ENCODE data around the gene GPR18. TPM values are rescaled to one million over a fixed set of nuclear protein-coding genes. Genes with fewer than 3 reads are reported as not detected.

The GPR18 gene
- total and polyA plus RNA-seq, 3 donors from 2014 or later, result 8.5 to 18.0 (median 16.6) TPM

- no peak overlapping the region for H3K4me3 ChIP-seq
- H3K27ac ChIP-seq, result no peak overlapping the region
- intact Hi-C loops (cut with DNase I; ENCODE audit: low total_unique reads), result no loop called here
- H3K27me3 ChIP-seq, result no peaks in the 10 kb centered on the region
- no peak for TF ChIP-seq CTCF (IDR thresholded peaks at IDR 0.05)
- no peak for TF ChIP-seq POLR2A (IDR thresholded peaks at IDR 0.05)
- H3K9me3 ChIP-seq, result no peaks in the 10 kb centered on the region
- 57 to 59% methylated on average over 4 of the region's 4 CpGs for WGBS, 2 donors
- no peak for DNase-seq
- H3K4me1 ChIP-seq, result peaks cover 5% of the 10 kb centered on the region
- no peaks in the 10 kb centered on the region for H3K36me3 ChIP-seq (ENCODE audit: low read depth, missing control alignments)
These were observed 33.1 kb downstream of the GPR18 start for GRCh38 chr13:99225078-99225477.

GRCh38 chr13:99224021-99224420 is 34.2 kb downstream of the GPR18 start:
- Histone ChIP-seq H3K9me3 (no peaks in the 10 kb centered on the region), H3K4me1 (peaks cover 3% of the 10 kb centered on the region), H3K4me3 (no peak overlapping the region), H3K36me3 (ENCODE audit: low read depth, missing control alignments) (no peaks in the 10 kb centered on the region), H3K27me3 (no peaks in the 10 kb centered on the region), H3K27ac (no peak overlapping the region)
- no peak for DNase-seq
- intact Hi-C loops (cut with DNase I; ENCODE audit: low total_unique reads), result no loop called here
- TF ChIP-seq CTCF (IDR thresholded peaks at IDR 0.05), result no peak
- TF ChIP-seq POLR2A (IDR thresholded peaks at IDR 0.05), result no peak
- WGBS, 2 donors, result 73 to 80% methylated on average over 2 of the region's 2 CpGs

GRCh38 chr13:99223587-99223986 is 34.6 kb downstream of the GPR18 start:
- intact Hi-C loops (cut with DNase I; ENCODE audit: low total_unique reads), result no loop called here
- Histone ChIP-seq H3K9me3 (no peaks in the 10 kb centered on the region), H3K4me3 (no peak overlapping the region), H3K27me3 (no peaks in the 10 kb centered on the region), H3K27ac (no peak overlapping the region), H3K36me3 (ENCODE audit: low read depth, missing control alignments) (no peaks in the 10 kb centered on the region), H3K4me1 (peaks cover 3% of the 10 kb centered on the region)
- 80 to 82% methylated on average over 1 of the region's 1 CpG for WGBS, 2 donors
- TF ChIP-seq POLR2A (IDR thresholded peaks at IDR 0.05) (no peak), CTCF (IDR thresholded peaks at IDR 0.05) (no peak)
- no peak for DNase-seq

GRCh38 chr13:99221567-99222239 is 36.5 kb downstream of the GPR18 start:
- H3K4me3 ChIP-seq, result no peak overlapping the region
- peaks cover 13% of the 10 kb centered on the region for H3K4me1 ChIP-seq
- no peaks in the 10 kb centered on the region for H3K9me3 ChIP-seq
- 92 to 96% methylated on average over 8 of the region's 8 CpGs for WGBS, 2 donors
- no peak for DNase-seq
- no peaks in the 10 kb centered on the region for H3K36me3 ChIP-seq (ENCODE audit: low read depth, missing control alignments)
- no peaks in the 10 kb centered on the region for H3K27me3 ChIP-seq
- intact Hi-C loops (cut with DNase I; ENCODE audit: low total_unique reads), result no loop called here
- TF ChIP-seq POLR2A (IDR thresholded peaks at IDR 0.05) (no peak), CTCF (IDR thresholded peaks at IDR 0.05) (no peak)
- H3K27ac ChIP-seq, result no peak overlapping the region
